Liver (tissue), 9 donors: ENCODE data around the gene B3GALNT2. TPM values are rescaled to one million over a fixed set of nuclear protein-coding genes. Genes with fewer than 3 reads are reported as not detected.
A peak's percentile ranks its signal among the peaks of the same experiment; 100 is the strongest.

Source experiments
- DNase-seq: peaks from one replicate; pipeline ENCODE4 v3.0.0-alpha.2; 2017; ENCODE audit warnings: low spot score
- H3K27ac ChIP-seq, 2 donors: one replicate each; pipeline ENCODE4 v1.7.0; 2013; ENCODE audit warnings: inconsistent platforms in 2 of 2, low read length in 2 of 2, control low read depth in 1 of 2, low read depth in 1 of 2, mild to moderate bottlenecking in 1 of 2
- H3K27me3 ChIP-seq, 4 donors: one replicate each; pipeline versions ENCODE4 v1.6.1 to v1.7.0; 2013; ENCODE audit warnings: low read length in 3 of 4, inconsistent platforms in 1 of 4, mild to moderate bottlenecking in 1 of 4, moderate library complexity in 1 of 4; ENCODE audit not compliant: control insufficient read depth in 4 of 4, insufficient read depth in 4 of 4
- H3K36me3 ChIP-seq, 4 donors: one replicate each; pipeline versions ENCODE4 v1.6.1 to v1.7.0; 2013; ENCODE audit warnings: low read length in 3 of 4, mild to moderate bottlenecking in 3 of 4, low read depth in 1 of 4, moderate library complexity in 1 of 4; ENCODE audit not compliant: control insufficient read depth in 4 of 4, insufficient read depth in 3 of 4
- H3K4me1 ChIP-seq, 4 donors: one replicate each; pipeline versions ENCODE4 v1.6.1 to v1.7.0; 2013; ENCODE audit warnings: low read length in 3 of 4, mild to moderate bottlenecking in 3 of 4, moderate library complexity in 1 of 4; ENCODE audit not compliant: control insufficient read depth in 4 of 4, insufficient read depth in 4 of 4
- H3K4me3 ChIP-seq, 3 donors: one replicate each; pipeline versions ENCODE4 v1.6.1 to v1.7.0; 2013; ENCODE audit warnings: low read length in 3 of 3, control low read depth in 1 of 3, low read depth in 1 of 3, mild to moderate bottlenecking in 1 of 3
- H3K9ac ChIP-seq, 2 donors: one replicate each; pipeline ENCODE4 v1.7.0; 2013; ENCODE audit warnings: low read length in 2 of 2, mild to moderate bottlenecking in 2 of 2, moderate library complexity in 2 of 2, control low read depth in 1 of 2, low read depth in 1 of 2
- H3K9me3 ChIP-seq, 4 donors: one replicate each; pipeline versions ENCODE4 v1.6.1 to v1.7.0; 2013; ENCODE audit warnings: low read length in 3 of 4; ENCODE audit not compliant: control insufficient read depth in 4 of 4
- FOXA1 ChIP-seq: IDR thresholded peaks from 2 replicates; pipeline ENCODE4 v1.6.1; 2016; ENCODE audit warnings: antibody characterized with exemption
- FOXA2 ChIP-seq: IDR thresholded peaks from 2 replicates; pipeline ENCODE4 v1.6.1; 2016; ENCODE audit warnings: antibody characterized with exemption
- HNF4A ChIP-seq, 2 donors: conservative IDR thresholded peaks; 2 replicates each; pipeline ENCODE4 v1.6.1; 2016; ENCODE audit warnings: antibody characterized with exemption in 2 of 2, mild to moderate bottlenecking in 2 of 2
- HNF4G ChIP-seq: IDR thresholded peaks from 2 replicates; pipeline ENCODE4 v1.6.1; 2016; ENCODE audit warnings: antibody characterized with exemption
- JUND ChIP-seq, 2 donors: IDR thresholded peaks; 2 replicates each; pipeline ENCODE4 v1.6.1; 2016; ENCODE audit warnings: antibody characterized with exemption in 2 of 2
- NR2F2 ChIP-seq: IDR thresholded peaks from 2 replicates; pipeline ENCODE4 v1.6.1; 2016; ENCODE audit warnings: antibody characterized with exemption
- RAD21 ChIP-seq, 2 donors: IDR thresholded peaks; 2 replicates each; pipeline ENCODE4 v1.6.1; 2016; ENCODE audit warnings: antibody characterized with exemption in 2 of 2, mild to moderate bottlenecking in 2 of 2
- RXRA ChIP-seq, 2 donors: IDR thresholded peaks; 2 replicates each; pipeline ENCODE4 v1.6.1; 2017 to 2018; ENCODE audit warnings: antibody characterized with exemption in 2 of 2, mild to moderate bottlenecking in 1 of 2
- YY1 ChIP-seq: IDR thresholded peaks from 2 replicates; pipeline ENCODE4 v1.6.1; 2016; ENCODE audit warnings: antibody characterized with exemption, mild to moderate bottlenecking
- WGBS: extraction: QIAGEN DNeasy Blood & Tissue Kit; methylation state at CpG from one replicate; pipeline ENCODE4 v1.1.7; 2013; 5-methylcytosine and 5-hydroxymethylcytosine counted together
- polyA plus RNA-seq, 2 donors: library from polyadenylated mRNA; stranded (reverse) in 1 of 2; unstranded in 1 of 2; fragments of 200-250 nt in 1 of 2; fragments of >200 nt in 1 of 2; fragmentation: Nextera tagmentation in 1 of 2; extraction: Ambion mirVana in 1 of 2; gene quantifications; one replicate each; pipeline versions ENCODE4 v1.2.1 to v1.2.3, GENCODE V29; 2013 to 2015
- total RNA-seq, 2 donors: library from RNA; depleted of rRNA; stranded (reverse); fragments of >200 nt; gene quantifications; one replicate each; pipeline ENCODE4 v1.2.3, GENCODE V29; 2014
- TF ChIP-seq, protein P1 (sequence below): fragments of 150-350 bp; IDR thresholded peaks from 2 replicates; pipeline ENCODE4 v1.5.1; 2017; ENCODE audit warnings: improper control_type of control experiment, low read depth, low read length; ENCODE audit not compliant: missing input control
- TF ChIP-seq, protein P2 (sequence below): IDR thresholded peaks from 2 replicates; pipeline ENCODE4 v1.6.1; 2016; ENCODE audit warnings: antibody characterized with exemption
- TF ChIP-seq, protein P3 (sequence below): IDR thresholded peaks from 2 replicates; pipeline ENCODE4 v1.6.1; 2016; ENCODE audit warnings: antibody characterized with exemption
- TF ChIP-seq, protein P4 (sequence below): IDR thresholded peaks from 2 replicates; pipeline ENCODE4 v1.6.1; 2016; ENCODE audit warnings: antibody characterized with exemption
- TF ChIP-seq, protein P5 (sequence below): IDR thresholded peaks from 2 replicates; pipeline ENCODE4 v1.6.1; 2016; ENCODE audit warnings: antibody characterized with exemption, mild to moderate bottlenecking
- donor health status: healthy.
- donor health status: healthy.
- donor health status: healthy.
- donor health status: healthy.
- donor health status: healthy.

B3GALNT2 gene
- total and polyA plus RNA-seq, 4 donors, result 2.3 to 20.7 (median 7.1) TPM

DNA sequence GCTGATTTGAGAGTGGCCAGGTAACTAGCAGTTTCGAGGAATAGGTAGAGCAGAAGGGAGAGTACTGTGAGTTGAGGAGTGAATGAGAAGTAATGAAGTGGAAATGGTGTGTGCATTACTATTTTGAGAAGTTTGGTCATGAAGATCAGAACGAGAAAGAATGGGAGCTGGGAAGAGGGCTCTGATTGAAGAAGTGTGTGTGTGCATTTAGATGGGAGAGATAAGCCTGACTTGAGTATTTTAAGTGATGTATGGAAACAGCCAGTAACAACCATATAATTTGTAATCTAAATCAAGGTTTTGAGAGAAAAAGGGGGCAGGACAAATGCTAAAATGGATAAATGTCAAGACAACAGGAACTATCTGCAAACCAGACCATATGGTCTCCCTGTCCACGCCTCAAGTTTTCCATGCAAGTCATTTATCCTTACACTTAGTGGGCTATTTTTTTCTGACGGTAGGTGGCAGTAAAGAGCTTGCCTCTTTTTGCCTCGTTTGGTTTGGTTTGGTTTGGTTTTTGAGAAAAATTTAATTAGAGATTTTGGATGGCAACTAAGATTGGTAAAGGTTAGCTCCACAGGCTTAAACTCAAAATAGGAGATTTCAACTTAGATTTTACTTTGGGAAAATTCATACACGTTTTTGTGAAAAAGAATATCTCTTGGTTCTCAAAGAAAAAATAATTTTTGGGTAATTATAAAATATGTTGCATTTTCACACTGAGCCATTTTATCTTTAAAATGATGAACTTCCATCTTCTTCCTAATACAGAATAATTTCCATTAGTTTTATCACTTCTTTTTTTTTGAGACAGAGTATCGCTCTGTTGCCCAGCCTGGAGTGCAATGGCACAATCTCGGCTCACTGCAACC lies 9.5 kb upstream of the B3GALNT2 start:
- Histone ChIP-seq H3K9me3 (no peaks in the 10 kb centered on the region), H3K27me3 (no peaks in the 10 kb centered on the region), H3K27ac (no peak overlapping the region), H3K9ac (no peak overlapping the region), H3K36me3 (no peaks in the 10 kb centered on the region), H3K4me3 (no peak overlapping the region), H3K4me1 (no peaks in the 10 kb centered on the region)
- TF ChIP-seq HNF4G (no peak), RXRA (IDR thresholded peaks at IDR 0.05) (no peak), JUND (IDR thresholded peaks at IDR 0.05) (no peak), FOXA1 (no peak), NR2F2 (no peak), RAD21 (IDR thresholded peaks at IDR 0.05) (peak; percentile 94), YY1 (no peak), HNF4A (conservative IDR thresholded peaks at IDR 0.05) (no peak)
- TF ChIP-seq, protein P1, sequence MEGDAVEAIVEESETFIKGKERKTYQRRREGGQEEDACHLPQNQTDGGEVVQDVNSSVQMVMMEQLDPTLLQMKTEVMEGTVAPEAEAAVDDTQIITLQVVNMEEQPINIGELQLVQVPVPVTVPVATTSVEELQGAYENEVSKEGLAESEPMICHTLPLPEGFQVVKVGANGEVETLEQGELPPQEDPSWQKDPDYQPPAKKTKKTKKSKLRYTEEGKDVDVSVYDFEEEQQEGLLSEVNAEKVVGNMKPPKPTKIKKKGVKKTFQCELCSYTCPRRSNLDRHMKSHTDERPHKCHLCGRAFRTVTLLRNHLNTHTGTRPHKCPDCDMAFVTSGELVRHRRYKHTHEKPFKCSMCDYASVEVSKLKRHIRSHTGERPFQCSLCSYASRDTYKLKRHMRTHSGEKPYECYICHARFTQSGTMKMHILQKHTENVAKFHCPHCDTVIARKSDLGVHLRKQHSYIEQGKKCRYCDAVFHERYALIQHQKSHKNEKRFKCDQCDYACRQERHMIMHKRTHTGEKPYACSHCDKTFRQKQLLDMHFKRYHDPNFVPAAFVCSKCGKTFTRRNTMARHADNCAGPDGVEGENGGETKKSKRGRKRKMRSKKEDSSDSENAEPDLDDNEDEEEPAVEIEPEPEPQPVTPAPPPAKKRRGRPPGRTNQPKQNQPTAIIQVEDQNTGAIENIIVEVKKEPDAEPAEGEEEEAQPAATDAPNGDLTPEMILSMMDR, result peak; percentile 92
- 39% methylated on average over 8 of the region's 8 CpGs for WGBS
- DNase-seq, result no peak

DNA sequence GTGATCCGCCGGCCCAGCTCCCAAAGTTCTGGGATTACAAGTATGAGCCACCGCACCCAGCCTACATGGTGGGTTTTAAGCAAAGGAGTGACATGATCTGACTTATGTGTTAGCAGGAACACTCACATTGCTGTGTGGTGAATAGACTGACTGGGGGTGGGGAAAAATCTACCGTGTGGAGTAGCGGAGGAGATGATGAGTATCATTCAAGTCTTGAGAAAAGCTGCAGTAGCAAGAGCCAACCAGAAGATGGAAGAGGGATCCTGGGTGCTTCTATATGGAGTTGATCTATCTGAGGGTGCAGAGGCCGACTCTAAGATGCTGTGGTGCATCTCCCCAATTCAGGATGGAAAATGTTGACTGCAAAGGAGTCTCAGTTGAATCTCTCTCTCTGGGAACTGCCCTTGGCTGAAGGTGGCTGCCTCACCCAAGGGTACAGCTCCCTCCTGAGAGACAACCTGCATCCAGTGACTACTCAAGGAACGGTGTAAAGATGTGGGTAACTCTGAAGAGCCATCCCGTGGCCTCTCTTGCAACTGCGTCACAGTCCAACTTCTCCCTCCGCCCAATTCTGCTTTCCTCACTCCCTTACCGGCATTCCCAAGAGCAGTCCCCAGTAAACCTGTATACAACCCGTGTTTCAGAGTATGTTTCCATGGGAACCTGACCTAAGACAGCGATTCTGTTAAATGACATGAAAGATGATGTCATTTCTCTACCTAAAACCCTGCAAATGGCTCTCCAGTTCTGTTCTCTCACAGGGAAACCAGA lies 7.4 kb upstream of the B3GALNT2 start:
- no peak for DNase-seq
- no peak overlapping the region for H3K9ac ChIP-seq
- no peaks in the 10 kb centered on the region for H3K4me1 ChIP-seq
- H3K27me3 ChIP-seq, result no peaks in the 10 kb centered on the region
- no peaks in the 10 kb centered on the region for H3K36me3 ChIP-seq
- H3K4me3 ChIP-seq, result no peak overlapping the region
- 77% methylated on average over 13 of the region's 13 CpGs for WGBS
- no peaks in the 10 kb centered on the region for H3K9me3 ChIP-seq
- H3K27ac ChIP-seq, result no peak overlapping the region
- TF ChIP-seq FOXA2, result no peak
- TF ChIP-seq, protein P2, sequence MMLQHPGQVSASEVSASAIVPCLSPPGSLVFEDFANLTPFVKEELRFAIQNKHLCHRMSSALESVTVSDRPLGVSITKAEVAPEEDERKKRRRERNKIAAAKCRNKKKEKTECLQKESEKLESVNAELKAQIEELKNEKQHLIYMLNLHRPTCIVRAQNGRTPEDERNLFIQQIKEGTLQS, result no peak
- no peak for TF ChIP-seq HNF4G
- TF ChIP-seq, protein P3, sequence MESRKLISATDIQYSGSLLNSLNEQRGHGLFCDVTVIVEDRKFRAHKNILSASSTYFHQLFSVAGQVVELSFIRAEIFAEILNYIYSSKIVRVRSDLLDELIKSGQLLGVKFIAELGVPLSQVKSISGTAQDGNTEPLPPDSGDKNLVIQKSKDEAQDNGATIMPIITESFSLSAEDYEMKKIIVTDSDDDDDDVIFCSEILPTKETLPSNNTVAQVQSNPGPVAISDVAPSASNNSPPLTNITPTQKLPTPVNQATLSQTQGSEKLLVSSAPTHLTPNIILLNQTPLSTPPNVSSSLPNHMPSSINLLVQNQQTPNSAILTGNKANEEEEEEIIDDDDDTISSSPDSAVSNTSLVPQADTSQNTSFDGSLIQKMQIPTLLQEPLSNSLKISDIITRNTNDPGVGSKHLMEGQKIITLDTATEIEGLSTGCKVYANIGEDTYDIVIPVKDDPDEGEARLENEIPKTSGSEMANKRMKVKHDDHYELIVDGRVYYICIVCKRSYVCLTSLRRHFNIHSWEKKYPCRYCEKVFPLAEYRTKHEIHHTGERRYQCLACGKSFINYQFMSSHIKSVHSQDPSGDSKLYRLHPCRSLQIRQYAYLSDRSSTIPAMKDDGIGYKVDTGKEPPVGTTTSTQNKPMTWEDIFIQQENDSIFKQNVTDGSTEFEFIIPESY, result no peak
- TF ChIP-seq, protein P1, result no peak
- no peak for TF ChIP-seq HNF4A (conservative IDR thresholded peaks at IDR 0.05)
- TF ChIP-seq RXRA (IDR thresholded peaks at IDR 0.05), result no peak
- TF ChIP-seq, protein P4, sequence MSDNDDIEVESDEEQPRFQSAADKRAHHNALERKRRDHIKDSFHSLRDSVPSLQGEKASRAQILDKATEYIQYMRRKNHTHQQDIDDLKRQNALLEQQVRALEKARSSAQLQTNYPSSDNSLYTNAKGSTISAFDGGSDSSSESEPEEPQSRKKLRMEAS, result no peak
- TF ChIP-seq, protein P5, sequence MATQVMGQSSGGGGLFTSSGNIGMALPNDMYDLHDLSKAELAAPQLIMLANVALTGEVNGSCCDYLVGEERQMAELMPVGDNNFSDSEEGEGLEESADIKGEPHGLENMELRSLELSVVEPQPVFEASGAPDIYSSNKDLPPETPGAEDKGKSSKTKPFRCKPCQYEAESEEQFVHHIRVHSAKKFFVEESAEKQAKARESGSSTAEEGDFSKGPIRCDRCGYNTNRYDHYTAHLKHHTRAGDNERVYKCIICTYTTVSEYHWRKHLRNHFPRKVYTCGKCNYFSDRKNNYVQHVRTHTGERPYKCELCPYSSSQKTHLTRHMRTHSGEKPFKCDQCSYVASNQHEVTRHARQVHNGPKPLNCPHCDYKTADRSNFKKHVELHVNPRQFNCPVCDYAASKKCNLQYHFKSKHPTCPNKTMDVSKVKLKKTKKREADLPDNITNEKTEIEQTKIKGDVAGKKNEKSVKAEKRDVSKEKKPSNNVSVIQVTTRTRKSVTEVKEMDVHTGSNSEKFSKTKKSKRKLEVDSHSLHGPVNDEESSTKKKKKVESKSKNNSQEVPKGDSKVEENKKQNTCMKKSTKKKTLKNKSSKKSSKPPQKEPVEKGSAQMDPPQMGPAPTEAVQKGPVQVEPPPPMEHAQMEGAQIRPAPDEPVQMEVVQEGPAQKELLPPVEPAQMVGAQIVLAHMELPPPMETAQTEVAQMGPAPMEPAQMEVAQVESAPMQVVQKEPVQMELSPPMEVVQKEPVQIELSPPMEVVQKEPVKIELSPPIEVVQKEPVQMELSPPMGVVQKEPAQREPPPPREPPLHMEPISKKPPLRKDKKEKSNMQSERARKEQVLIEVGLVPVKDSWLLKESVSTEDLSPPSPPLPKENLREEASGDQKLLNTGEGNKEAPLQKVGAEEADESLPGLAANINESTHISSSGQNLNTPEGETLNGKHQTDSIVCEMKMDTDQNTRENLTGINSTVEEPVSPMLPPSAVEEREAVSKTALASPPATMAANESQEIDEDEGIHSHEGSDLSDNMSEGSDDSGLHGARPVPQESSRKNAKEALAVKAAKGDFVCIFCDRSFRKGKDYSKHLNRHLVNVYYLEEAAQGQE, result no peak
